GM19467 (cell line): ENCODE measurements around the gene SAT1.
"Not testable (repeated sequence)": the region's sequence is repeated elsewhere in the genome, so short reads cannot be mapped to it uniquely, and the experiment has no call there.

Experiments
- ATAC-seq: cut with Tn5 transposase; IDR thresholded peaks from one replicate; pipeline ENCODE4 v1.9.1; 2021; ENCODE audit warnings: mild to moderate bottlenecking, moderate library complexity; ENCODE audit not compliant: unreplicated experiment

Gene SAT1

DNA sequence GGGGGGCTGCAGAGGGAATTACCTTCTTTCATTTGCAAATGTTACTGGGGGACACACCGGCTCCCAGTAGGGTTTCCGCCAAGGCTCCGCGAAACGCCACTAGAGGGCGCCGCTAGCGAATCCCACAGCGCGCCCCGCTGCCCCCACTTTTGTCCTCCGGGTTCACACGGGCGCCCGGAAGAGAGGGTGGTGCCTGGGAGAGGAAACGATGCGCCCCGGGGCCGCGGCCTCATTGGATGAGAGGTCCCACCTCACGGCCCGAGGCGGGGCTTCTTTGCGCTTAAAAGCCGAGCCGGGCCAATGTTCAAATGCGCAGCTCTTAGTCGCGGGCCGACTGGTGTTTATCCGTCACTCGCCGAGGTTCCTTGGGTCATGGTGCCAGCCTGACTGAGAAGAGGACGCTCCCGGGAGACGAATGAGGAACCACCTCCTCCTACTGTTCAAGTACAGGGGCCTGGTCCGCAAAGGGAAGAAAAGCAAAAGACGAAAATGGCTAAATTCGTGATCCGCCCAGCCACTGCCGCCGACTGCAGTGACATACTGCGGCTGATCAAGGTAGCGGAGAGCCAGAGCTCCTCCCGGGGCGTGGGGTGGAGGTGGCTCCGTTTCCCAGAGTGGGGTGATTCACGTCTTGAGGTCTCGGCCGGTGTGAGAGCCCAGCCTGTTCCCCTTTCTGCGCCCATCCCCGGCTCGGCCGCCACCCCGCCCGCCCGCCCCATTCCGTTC, at the start of gene SAT1:
Gene SAT1, plus strand, starts transcription at position 311 of the 726 bp plus-strand sequence. Its CDS starts 179 bp downstream, at position 490.
- peak; percentile 79 for ATAC-seq

GRCh38 chrX:23736030-23736429, 46.9 kb upstream of the SAT1 start:
- no peak for ATAC-seq

- no peak for ATAC-seq
These were observed 45.6 kb upstream of the SAT1 start for GRCh38 chrX:23737413-23737812.

GRCh38 chrX:23742174-23742696, 40.7 kb upstream of the SAT1 start:
- no peak for ATAC-seq

GRCh38 chrX:23742697-23743622, 40.0 kb upstream of the SAT1 start, which contains the start of gene ACOT9:
Gene ACOT9, minus strand, starts transcription at chrX:23743276. Its CDS starts 132 bp downstream, at chrX:23743144.
- peak; percentile 91 for ATAC-seq

- not testable (repeated sequence) for ATAC-seq
These were observed 39.4 kb upstream of the SAT1 start for GRCh38 chrX:23743623-23743971.

DNA sequence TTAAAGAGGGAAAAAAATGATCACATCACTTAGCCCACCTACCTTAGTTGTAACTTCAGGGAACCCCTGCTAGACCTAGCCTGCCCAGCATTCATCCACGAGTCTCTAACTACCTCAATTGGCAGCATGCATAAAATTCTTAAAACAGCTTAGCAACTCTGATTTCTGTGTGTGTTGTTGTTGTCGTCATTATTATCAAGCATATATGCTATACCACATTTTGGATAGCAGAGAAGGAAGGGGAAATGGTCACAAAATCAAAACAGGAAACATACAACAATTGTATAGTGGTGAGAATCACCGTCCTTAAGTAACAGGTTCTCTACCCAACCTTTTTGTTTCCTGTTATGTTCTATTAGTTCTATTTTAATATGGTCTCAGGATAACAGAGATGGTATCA, 37.2 kb upstream of the SAT1 start:
- no peak for ATAC-seq

- ATAC-seq = no peak
These were observed 33.8 kb upstream of the SAT1 start for GRCh38 chrX:23749129-23749528.

- no peak for ATAC-seq
These were observed 33.4 kb upstream of the SAT1 start for GRCh38 chrX:23749576-23749975.

GRCh38 chrX:23752740-23753415, 30.1 kb upstream of the SAT1 start:
- ATAC-seq = no peak

- no peak for ATAC-seq
These were observed 28.3 kb upstream of the SAT1 start for GRCh38 chrX:23754664-23755063.

- ATAC-seq = no peak
These were observed 26.8 kb upstream of the SAT1 start for GRCh38 chrX:23756165-23756564.

GRCh38 chrX:23759821-23760220, 23.2 kb upstream of the SAT1 start:
- ATAC-seq = no peak

- ATAC-seq = no peak
These were observed 18.6 kb upstream of the SAT1 start for GRCh38 chrX:23764188-23764984.

GRCh38 chrX:23765449-23765848, 17.5 kb upstream of the SAT1 start:
- no peak for ATAC-seq

- no peak for ATAC-seq
These were observed 17.1 kb upstream of the SAT1 start for GRCh38 chrX:23765868-23766267.

DNA sequence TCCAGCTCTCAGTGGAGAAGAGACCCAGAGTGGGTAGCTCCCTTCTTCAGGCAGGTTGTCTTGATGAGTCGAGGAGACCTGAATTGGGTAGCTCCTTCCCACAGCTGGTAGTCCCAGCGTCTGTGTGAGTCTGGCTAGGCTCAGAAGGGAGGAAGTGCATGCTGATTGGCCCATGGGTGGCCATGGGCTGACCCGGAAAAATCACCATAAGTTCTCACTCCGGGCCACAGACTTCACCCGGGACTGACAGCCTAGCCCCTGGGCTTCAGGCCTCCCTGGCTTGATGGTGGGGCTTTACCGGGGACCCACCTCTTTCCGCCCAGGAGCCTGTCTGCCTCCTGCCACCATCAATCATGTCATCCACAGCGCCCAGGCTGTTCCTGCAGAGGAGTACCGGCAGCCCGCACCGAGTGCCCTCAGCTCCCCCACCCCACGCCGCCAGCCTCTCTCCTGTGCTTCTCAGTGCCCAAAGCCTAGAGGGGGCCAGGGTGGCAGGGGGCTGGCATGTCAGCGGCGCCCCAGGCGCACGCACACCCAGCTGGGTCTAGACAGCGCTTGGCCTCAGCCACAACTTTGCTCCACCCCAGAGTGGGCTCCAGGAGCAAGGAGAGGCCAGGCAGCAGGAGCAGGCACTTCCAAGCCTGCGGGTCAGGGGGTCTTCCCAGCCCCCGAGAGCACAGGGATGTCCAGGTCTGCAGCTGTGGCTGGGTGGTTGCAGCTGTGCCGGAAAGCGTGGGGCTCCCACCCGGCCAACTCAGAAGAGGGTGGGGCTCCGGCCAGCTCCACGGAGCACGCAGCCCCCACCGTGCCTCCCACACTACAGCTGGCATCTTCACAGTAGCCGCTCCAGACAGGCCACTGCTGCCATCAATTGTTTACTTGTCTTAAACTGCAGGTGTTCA, 16.1 kb upstream of the SAT1 start:
- ATAC-seq = no peak

- no peak for ATAC-seq
These were observed 12.8 kb upstream of the SAT1 start for GRCh38 chrX:23770142-23770541.

DNA sequence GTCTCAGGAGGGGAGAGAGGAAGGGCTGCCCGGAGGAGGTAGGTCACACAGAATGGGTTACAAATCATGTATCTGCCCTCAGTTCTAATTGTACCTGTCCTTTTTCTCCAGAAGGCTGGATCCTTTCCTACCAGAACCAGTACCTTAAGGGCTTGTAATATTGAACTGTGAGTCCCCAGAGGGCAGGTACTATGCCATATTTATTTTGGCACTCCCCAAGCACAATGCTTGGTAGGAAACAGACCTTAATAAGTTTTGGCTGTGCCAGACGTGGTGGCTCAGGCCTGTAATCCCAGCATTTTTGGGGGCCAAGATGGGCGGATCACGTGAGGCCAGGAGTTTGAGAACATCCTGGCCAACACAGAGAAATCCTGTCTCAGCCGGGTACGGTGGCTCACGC, 11.9 kb upstream of the SAT1 start:
- not testable (repeated sequence) for ATAC-seq
